K562 (cell line): ENCODE measurements around the gene GLIPR1L1.

Experiments used
- CTCF ChIP-seq, 3 experiments: IDR thresholded peaks in 2 of 3; conservative IDR thresholded peaks in 1 of 3; 2 replicates each; pipeline ENCODE4 v1.5.1; 2011 to 2012; ENCODE audit warnings: low read length in 3 of 3, mild to moderate bottlenecking in 3 of 3, control low read depth in 2 of 3, improper control_type of control experiment in 1 of 3, inconsistent platforms in 1 of 3, low read depth in 1 of 3, mixed read lengths in 1 of 3, moderate library complexity in 1 of 3; ENCODE audit not compliant: insufficient read depth in 2 of 3
- TF ChIP-seq, protein P1 (sequence below): fragments of 450-650 bp; formaldehyde crosslinking; IDR thresholded peaks from 2 replicates; pipeline ENCODE4 v1.4.0; 2020; ENCODE audit warnings: mild to moderate bottlenecking, moderate library complexity

GRCh38 chr12:75317784-75318183 is 16.7 kb upstream of the GLIPR1L1 start:
- TF ChIP-seq CTCF (IDR thresholded peaks at IDR 0.05 in 2 of 3, conservative IDR thresholded peaks at IDR 0.05 in 1 of 3; ENCODE audit: insufficient read depth in 2 of 3, low read depth in 1 of 3, low read length in 3 of 3) = no peak
- TF ChIP-seq, protein P1, sequence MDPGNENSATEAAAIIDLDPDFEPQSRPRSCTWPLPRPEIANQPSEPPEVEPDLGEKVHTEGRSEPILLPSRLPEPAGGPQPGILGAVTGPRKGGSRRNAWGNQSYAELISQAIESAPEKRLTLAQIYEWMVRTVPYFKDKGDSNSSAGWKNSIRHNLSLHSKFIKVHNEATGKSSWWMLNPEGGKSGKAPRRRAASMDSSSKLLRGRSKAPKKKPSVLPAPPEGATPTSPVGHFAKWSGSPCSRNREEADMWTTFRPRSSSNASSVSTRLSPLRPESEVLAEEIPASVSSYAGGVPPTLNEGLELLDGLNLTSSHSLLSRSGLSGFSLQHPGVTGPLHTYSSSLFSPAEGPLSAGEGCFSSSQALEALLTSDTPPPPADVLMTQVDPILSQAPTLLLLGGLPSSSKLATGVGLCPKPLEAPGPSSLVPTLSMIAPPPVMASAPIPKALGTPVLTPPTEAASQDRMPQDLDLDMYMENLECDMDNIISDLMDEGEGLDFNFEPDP (CRISPR knock-in tag) = no peak
